Neural cell (in vitro differentiated cells): ENCODE measurements around the gene CABLES1.

ENCODE experiments used
- SMC3 ChIP-seq: fragments of 450-650 bp; conservative IDR thresholded peaks from 2 replicates; pipeline ENCODE4 v1.6.1; 2014; ENCODE audit warnings: antibody characterized with exemption, mild to moderate bottlenecking, moderate library complexity; ENCODE audit not compliant: poor library complexity
- TF ChIP-seq, protein P1 (sequence below): fragments of 450-650 bp; IDR thresholded peaks from 2 replicates; pipeline ENCODE4 v1.5.1; 2014; ENCODE audit warnings: antibody characterized with exemption, mild to moderate bottlenecking, moderate library complexity; ENCODE audit not compliant: poor library complexity, severe bottlenecking

GRCh38 chr18:23121133-23121532, 14.2 kb upstream of the CABLES1 start:
- TF ChIP-seq, protein P1, sequence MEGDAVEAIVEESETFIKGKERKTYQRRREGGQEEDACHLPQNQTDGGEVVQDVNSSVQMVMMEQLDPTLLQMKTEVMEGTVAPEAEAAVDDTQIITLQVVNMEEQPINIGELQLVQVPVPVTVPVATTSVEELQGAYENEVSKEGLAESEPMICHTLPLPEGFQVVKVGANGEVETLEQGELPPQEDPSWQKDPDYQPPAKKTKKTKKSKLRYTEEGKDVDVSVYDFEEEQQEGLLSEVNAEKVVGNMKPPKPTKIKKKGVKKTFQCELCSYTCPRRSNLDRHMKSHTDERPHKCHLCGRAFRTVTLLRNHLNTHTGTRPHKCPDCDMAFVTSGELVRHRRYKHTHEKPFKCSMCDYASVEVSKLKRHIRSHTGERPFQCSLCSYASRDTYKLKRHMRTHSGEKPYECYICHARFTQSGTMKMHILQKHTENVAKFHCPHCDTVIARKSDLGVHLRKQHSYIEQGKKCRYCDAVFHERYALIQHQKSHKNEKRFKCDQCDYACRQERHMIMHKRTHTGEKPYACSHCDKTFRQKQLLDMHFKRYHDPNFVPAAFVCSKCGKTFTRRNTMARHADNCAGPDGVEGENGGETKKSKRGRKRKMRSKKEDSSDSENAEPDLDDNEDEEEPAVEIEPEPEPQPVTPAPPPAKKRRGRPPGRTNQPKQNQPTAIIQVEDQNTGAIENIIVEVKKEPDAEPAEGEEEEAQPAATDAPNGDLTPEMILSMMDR, result no peak
- no peak for TF ChIP-seq SMC3
